Osteoblast (primary cell): Measurements from ENCODE around the gene TBX15. TPM values are rescaled to one million over a fixed set of nuclear protein-coding genes. Genes with fewer than 3 reads are reported as not detected.

Source experiments
- DNase-seq: peaks from one replicate; pipeline ENCODE4 v3.0.0; 2011; ENCODE audit warnings: low spot score, mixed read lengths; ENCODE audit not compliant: insufficient read length; ENCODE audit errors: missing footprints
- H2AFZ ChIP-seq: 2 replicates; pipeline ENCODE4 v1.6.0; 2011; ENCODE audit warnings: mild to moderate bottlenecking, low read length
- H3K27ac ChIP-seq: 2 replicates; pipeline ENCODE4 v1.5.1; 2011; ENCODE audit warnings: mild to moderate bottlenecking, low read depth, low read length, moderate library complexity
- H3K27me3 ChIP-seq: 2 replicates; pipeline ENCODE4 v1.6.0; 2012; ENCODE audit warnings: mild to moderate bottlenecking, control low read depth, inconsistent platforms, low read length, moderate library complexity; ENCODE audit not compliant: insufficient read depth
- H3K36me3 ChIP-seq: 2 replicates; pipeline ENCODE4 v1.5.1; 2011; ENCODE audit warnings: mild to moderate bottlenecking, low read length, control low read depth, moderate library complexity; ENCODE audit not compliant: insufficient read depth
- H3K4me1 ChIP-seq: 2 replicates; pipeline ENCODE4 v1.5.1; 2011; ENCODE audit warnings: mild to moderate bottlenecking, low read length, control low read depth, moderate library complexity; ENCODE audit not compliant: insufficient read depth
- H3K4me2 ChIP-seq: 2 replicates; pipeline ENCODE4 v1.6.0; 2011; ENCODE audit warnings: mild to moderate bottlenecking, low read length; ENCODE audit not compliant: insufficient read depth
- H3K4me3 ChIP-seq: fragments of 200-600 bp; sonication (generic); 3 replicates; pipeline ENCODE4 v1.5.1; 2012; ENCODE audit warnings: mild to moderate bottlenecking, low read length, inconsistent platforms; ENCODE audit not compliant: insufficient read depth
- H3K79me2 ChIP-seq: 2 replicates; pipeline ENCODE4 v1.6.0; 2012; ENCODE audit warnings: mild to moderate bottlenecking, low read length, control low read depth, inconsistent platforms; ENCODE audit not compliant: insufficient read depth
- H3K9me3 ChIP-seq: 2 replicates; pipeline ENCODE4 v1.5.1; 2011; ENCODE audit warnings: low read depth, low read length, control low read depth
- H4K20me1 ChIP-seq: 2 replicates; pipeline ENCODE4 v1.6.0; 2012; ENCODE audit warnings: mild to moderate bottlenecking, low read length, control low read depth; ENCODE audit not compliant: insufficient read depth
- CTCF ChIP-seq: IDR thresholded peaks from 2 replicates; pipeline ENCODE4 v1.5.1; 2011; ENCODE audit warnings: mild to moderate bottlenecking, low read depth, low read length, moderate library complexity; ENCODE audit errors: extremely low read depth
- total RNA-seq: library from RNA; depleted of rRNA; stranded (reverse); fragments of >200 nt; gene quantifications from 2 replicates; pipeline ENCODE4 v1.2.3, GENCODE V29; 2012

The TBX15 gene
- total RNA-seq, 1 donor = 44.5 TPM

- TF ChIP-seq CTCF = no peak
- Histone ChIP-seq H3K4me1 (peaks cover 29% of the 10 kb centered on the region), H3K27me3 (no peaks in the 10 kb centered on the region), H2AFZ (peak overlapping the region; percentile 23), H3K4me2 (peak overlapping the region; percentile 97), H3K36me3 (no peaks in the 10 kb centered on the region), H3K79me2 (peaks cover 51% of the 10 kb centered on the region), H3K4me3 (peak overlapping the region; percentile 81), H4K20me1 (peaks cover 3% of the 10 kb centered on the region), H3K27ac (peak overlapping the region; percentile 85), H3K9me3 (no peaks in the 10 kb centered on the region)
- peak; percentile 91 for DNase-seq
Measured at GRCh38 chr1:118987468-118988185, 516 bp downstream of the TBX15 start.

GRCh38 chr1:118986555-118987467, 1.3 kb downstream of the TBX15 start:
- Histone ChIP-seq H4K20me1 (peaks cover 3% of the 10 kb centered on the region), H3K36me3 (no peaks in the 10 kb centered on the region), H3K4me1 (peaks cover 31% of the 10 kb centered on the region), H3K4me3 (peak overlapping the region; percentile 81), H3K27ac (peak overlapping the region; percentile 85), H3K9me3 (no peaks in the 10 kb centered on the region), H3K79me2 (peaks cover 59% of the 10 kb centered on the region), H3K27me3 (no peaks in the 10 kb centered on the region), H2AFZ (peak overlapping the region; percentile 5), H3K4me2 (peak overlapping the region; percentile 97)
- no peak for TF ChIP-seq CTCF
- no peak for DNase-seq

GRCh38 chr1:118985640-118986554, 2.2 kb downstream of the TBX15 start:
- Histone ChIP-seq H3K4me2 (peak overlapping the region; percentile 97), H4K20me1 (peaks cover 3% of the 10 kb centered on the region), H3K4me1 (peaks cover 35% of the 10 kb centered on the region), H3K79me2 (peaks cover 68% of the 10 kb centered on the region), H2AFZ (no peak overlapping the region), H3K27ac (peak overlapping the region; percentile 85), H3K36me3 (no peaks in the 10 kb centered on the region), H3K27me3 (no peaks in the 10 kb centered on the region), H3K4me3 (peak overlapping the region; percentile 81), H3K9me3 (no peaks in the 10 kb centered on the region)
- no peak for DNase-seq
- no peak for TF ChIP-seq CTCF
